Smooth muscle cell (in vitro differentiated cells): ENCODE results near the gene STON2. TPM values are rescaled to one million over a fixed set of nuclear protein-coding genes. Genes with fewer than 3 reads are reported as not detected.

Experiments
- DNase-seq: peaks from one replicate; lab custom pipeline; 2025; ENCODE audit not compliant: unreplicated experiment; lab: John Stamatoyannopoulos, UW
- H2AFZ ChIP-seq: fragments of 200-600 bp; sonication (generic); 2 replicates; pipeline ENCODE4 v1.6.0; 2016; ENCODE audit warnings: antibody characterized with exemption, low read depth, mild to moderate bottlenecking
- H3F3A ChIP-seq: fragments of 200-600 bp; sonication (generic); 2 replicates; pipeline ENCODE4 v1.6.0; 2017; ENCODE audit warnings: antibody characterized with exemption, low read depth
- H3K27ac ChIP-seq: fragments of 200-600 bp; sonication (generic); 2 replicates; pipeline ENCODE4 v1.5.1; 2016; ENCODE audit warnings: low read depth, mild to moderate bottlenecking
- H3K27me3 ChIP-seq: fragments of 200-600 bp; sonication (generic); 2 replicates; pipeline ENCODE4 v1.6.1; 2016; ENCODE audit warnings: low read depth, mild to moderate bottlenecking
- H3K36me3 ChIP-seq: fragments of 200-600 bp; sonication (generic); 2 replicates; pipeline ENCODE4 v1.5.1; 2016; ENCODE audit warnings: low read depth
- H3K4me1 ChIP-seq: fragments of 200-600 bp; sonication (generic); 2 replicates; pipeline ENCODE4 v1.5.1; 2016; ENCODE audit warnings: low read depth
- H3K4me2 ChIP-seq: fragments of 200-600 bp; sonication (generic); 2 replicates; pipeline ENCODE4 v1.6.0; 2016; ENCODE audit warnings: mild to moderate bottlenecking
- H3K4me3 ChIP-seq: fragments of 200-600 bp; sonication (generic); 2 replicates; pipeline ENCODE4 v1.5.1; 2016; ENCODE audit warnings: mild to moderate bottlenecking
- H3K79me2 ChIP-seq: fragments of 200-600 bp; sonication (generic); 2 replicates; pipeline ENCODE4 v1.6.0; 2016; ENCODE audit warnings: low read depth, mild to moderate bottlenecking
- H3K9ac ChIP-seq: fragments of 200-600 bp; sonication (generic); 2 replicates; pipeline ENCODE4 v1.6.0; 2016; ENCODE audit warnings: low read depth
- H3K9me3 ChIP-seq: fragments of 200-600 bp; sonication (generic); replicated peaks from 2 replicates; pipeline ENCODE4 v1.5.1; 2016; ENCODE audit warnings: low read depth
- H4K20me1 ChIP-seq: fragments of 200-600 bp; sonication (generic); 2 replicates; pipeline ENCODE4 v1.6.0; 2016; ENCODE audit warnings: low read depth
- CTCF ChIP-seq: fragments of 200-600 bp; sonication (generic); IDR thresholded peaks from 2 replicates; pipeline ENCODE4 v1.5.1; 2017; ENCODE audit warnings: borderline replicate concordance, mild to moderate bottlenecking, antibody characterized with exemption; ENCODE audit not compliant: insufficient read depth, poor library complexity, severe bottlenecking
- WGBS: methylation state at CpG from one replicate; pipeline ENCODE4 v1.1.7; 2016; ENCODE audit warnings: low lambda C conversion rate; 5-methylcytosine and 5-hydroxymethylcytosine counted together
- polyA plus RNA-seq: library from polyadenylated mRNA; unstranded; fragments of >200 nt; fragmentation: Nextera tagmentation; extraction: Ambion mirVana; gene quantifications from 2 replicates; pipeline ENCODE4 v1.2.1, GENCODE V29; 2016
- total RNA-seq: library from RNA; depleted of rRNA; stranded (reverse); fragments of >200 nt; gene quantifications from 2 replicates; pipeline ENCODE4 v1.2.3, GENCODE V29; 2014

STON2 gene
- total and polyA plus RNA-seq, 2 experiments from 2014 or later, result 1.7 to 43.6 TPM

GRCh38 chr14:81427348-81428058, 27.4 kb upstream of the STON2 start:
- no peaks in the 10 kb centered on the region for H3K9me3 ChIP-seq
- no peak for DNase-seq
- H3K27me3 ChIP-seq, result no peaks in the 10 kb centered on the region
- peaks cover 4% of the 10 kb centered on the region for H3K4me1 ChIP-seq
- no peak overlapping the region for H3K9ac ChIP-seq
- H3F3A ChIP-seq, result no peaks in the 10 kb centered on the region
- H3K4me3 ChIP-seq, result no peak overlapping the region
- no peak for TF ChIP-seq CTCF
- H4K20me1 ChIP-seq, result no peaks in the 10 kb centered on the region
- H3K27ac ChIP-seq, result no peak overlapping the region
- WGBS, result 41% methylated on average over 8 of the region's 8 CpGs
- no peaks in the 10 kb centered on the region for H3K36me3 ChIP-seq
- H2AFZ ChIP-seq, result no peak overlapping the region
- H3K4me2 ChIP-seq, result no peak overlapping the region
- H3K79me2 ChIP-seq, result no peaks in the 10 kb centered on the region

GRCh38 chr14:81423504-81423903, 23.4 kb upstream of the STON2 start:
- 21% methylated on average over 6 of the region's 6 CpGs for WGBS
- Histone ChIP-seq H3K4me1 (peaks cover 4% of the 10 kb centered on the region), H3K9me3 (no peaks in the 10 kb centered on the region), H4K20me1 (no peaks in the 10 kb centered on the region), H3K27me3 (no peaks in the 10 kb centered on the region), H3F3A (no peaks in the 10 kb centered on the region), H3K36me3 (no peaks in the 10 kb centered on the region), H3K79me2 (no peaks in the 10 kb centered on the region), H3K4me3 (no peak overlapping the region), H3K9ac (no peak overlapping the region), H2AFZ (peak overlapping the region; percentile 96), H3K27ac (peak overlapping the region; percentile 35), H3K4me2 (peak overlapping the region; percentile 44)
- no peak for DNase-seq
- no peak for TF ChIP-seq CTCF

- H3K79me2 ChIP-seq, result no peaks in the 10 kb centered on the region
- WGBS, result 97% methylated on average over 3 of the region's 3 CpGs
- H3F3A ChIP-seq, result no peaks in the 10 kb centered on the region
Observed at GRCh38 chr14:81418057-81418790, 18.1 kb upstream of the STON2 start.

More at GRCh38 chr14:81418057-81418790, 18.1 kb upstream of the STON2 start:
- H3K4me3 ChIP-seq, result no peak overlapping the region
- no peaks in the 10 kb centered on the region for H3K27me3 ChIP-seq
- H3K9ac ChIP-seq, result no peak overlapping the region
- TF ChIP-seq CTCF, result no peak
- no peak overlapping the region for H3K27ac ChIP-seq
- H4K20me1 ChIP-seq, result no peaks in the 10 kb centered on the region
- no peak overlapping the region for H2AFZ ChIP-seq
- H3K4me2 ChIP-seq, result no peak overlapping the region
- H3K9me3 ChIP-seq, result no peaks in the 10 kb centered on the region
- no peak for DNase-seq
- H3K4me1 ChIP-seq, result peaks cover under 1% of the 10 kb centered on the region
- H3K36me3 ChIP-seq, result no peaks in the 10 kb centered on the region
